ENCODE data around the gene NECTIN3.

Gene NECTIN3

GRCh38 chr3:111210003-111210711 is 138.5 kb downstream of the NECTIN3 start:
- Mint-ChIP-seq H3K9me3 (ENCODE audit: low read depth) (no peaks in the 10 kb centered on the region), H3K27me3 (no peaks in the 10 kb centered on the region), H3K4me3 (no peak overlapping the region), H3K4me1 (ENCODE audit: low read depth) (no peaks in the 10 kb centered on the region), H3K36me3 (no peaks in the 10 kb centered on the region), H3K27ac (no peak overlapping the region)

GRCh38 chr3:111210866-111211564 is 139.4 kb downstream of the NECTIN3 start:
- H3K9me3 Mint-ChIP-seq (ENCODE audit: low read depth): no peaks in the 10 kb centered on the region
- no peak overlapping the region for H3K4me3 Mint-ChIP-seq
- H3K36me3 Mint-ChIP-seq: no peaks in the 10 kb centered on the region
- no peaks in the 10 kb centered on the region for H3K4me1 Mint-ChIP-seq (ENCODE audit: low read depth)
- H3K27ac Mint-ChIP-seq: no peak overlapping the region
- H3K27me3 Mint-ChIP-seq: no peaks in the 10 kb centered on the region

- no peaks in the 10 kb centered on the region for H3K4me1 Mint-ChIP-seq (ENCODE audit: low read depth)
- no peaks in the 10 kb centered on the region for H3K36me3 Mint-ChIP-seq
- no peak overlapping the region for H3K27ac Mint-ChIP-seq
- no peak overlapping the region for H3K4me3 Mint-ChIP-seq
- H3K9me3 Mint-ChIP-seq (ENCODE audit: low read depth): no peaks in the 10 kb centered on the region
- H3K27me3 Mint-ChIP-seq: no peaks in the 10 kb centered on the region
Observed at GRCh38 chr3:111212511-111212910, 140.9 kb downstream of the NECTIN3 start.

GRCh38 chr3:111215481-111215880 is 143.9 kb downstream of the NECTIN3 start:
- H3K4me1 Mint-ChIP-seq (ENCODE audit: low read depth): no peaks in the 10 kb centered on the region
- no peak overlapping the region for H3K27ac Mint-ChIP-seq
- H3K4me3 Mint-ChIP-seq: no peak overlapping the region
- no peaks in the 10 kb centered on the region for H3K27me3 Mint-ChIP-seq
- no peaks in the 10 kb centered on the region for H3K36me3 Mint-ChIP-seq
- no peaks in the 10 kb centered on the region for H3K9me3 Mint-ChIP-seq (ENCODE audit: low read depth)

GRCh38 chr3:111218615-111219014 is 147.0 kb downstream of the NECTIN3 start:
- H3K27me3 Mint-ChIP-seq: no peaks in the 10 kb centered on the region
- H3K36me3 Mint-ChIP-seq: no peaks in the 10 kb centered on the region
- H3K27ac Mint-ChIP-seq: no peak overlapping the region
- no peak overlapping the region for H3K4me3 Mint-ChIP-seq
- no peaks in the 10 kb centered on the region for H3K9me3 Mint-ChIP-seq (ENCODE audit: low read depth)
- no peaks in the 10 kb centered on the region for H3K4me1 Mint-ChIP-seq (ENCODE audit: low read depth)

- H3K36me3 Mint-ChIP-seq: no peaks in the 10 kb centered on the region
- no peaks in the 10 kb centered on the region for H3K27me3 Mint-ChIP-seq
- no peaks in the 10 kb centered on the region for H3K4me1 Mint-ChIP-seq (ENCODE audit: low read depth)
- H3K27ac Mint-ChIP-seq: no peak overlapping the region
- H3K4me3 Mint-ChIP-seq: no peak overlapping the region
- peaks cover 5% of the 10 kb centered on the region for H3K9me3 Mint-ChIP-seq (ENCODE audit: low read depth)
Observed at GRCh38 chr3:111227216-111227615, 155.6 kb downstream of the NECTIN3 start.

GRCh38 chr3:111229301-111229700 is 157.7 kb downstream of the NECTIN3 start:
- no peaks in the 10 kb centered on the region for H3K27me3 Mint-ChIP-seq

GRCh38 chr3:111236836-111237713 is 165.5 kb downstream of the NECTIN3 start:
- no peaks in the 10 kb centered on the region for H3K9me3 Mint-ChIP-seq (ENCODE audit: low read depth)
- no peak overlapping the region for H3K4me3 Mint-ChIP-seq
- peaks cover 8% of the 10 kb centered on the region for H3K36me3 Mint-ChIP-seq
- no peaks in the 10 kb centered on the region for H3K27me3 Mint-ChIP-seq
- no peak overlapping the region for H3K27ac Mint-ChIP-seq
- H3K4me1 Mint-ChIP-seq (ENCODE audit: low read depth): peaks cover 37% of the 10 kb centered on the region

More at GRCh38 chr3:111229301-111229700, 157.7 kb downstream of the NECTIN3 start:
- no peak overlapping the region for H3K4me3 Mint-ChIP-seq
- H3K27ac Mint-ChIP-seq: no peak overlapping the region
- peaks cover 3% of the 10 kb centered on the region for H3K4me1 Mint-ChIP-seq (ENCODE audit: low read depth)
- H3K9me3 Mint-ChIP-seq (ENCODE audit: low read depth): peaks cover 5% of the 10 kb centered on the region
- H3K36me3 Mint-ChIP-seq: no peaks in the 10 kb centered on the region

- Mint-ChIP-seq H3K4me1 (ENCODE audit: low read depth) (peaks cover 37% of the 10 kb centered on the region), H3K9me3 (ENCODE audit: low read depth) (no peaks in the 10 kb centered on the region), H3K4me3 (no peak overlapping the region), H3K27ac (no peak overlapping the region), H3K27me3 (no peaks in the 10 kb centered on the region), H3K36me3 (peaks cover 8% of the 10 kb centered on the region)
Observed at GRCh38 chr3:111237946-111238345, 166.3 kb downstream of the NECTIN3 start.

GRCh38 chr3:111238885-111239284 is 167.3 kb downstream of the NECTIN3 start:
- Mint-ChIP-seq H3K36me3 (peaks cover 8% of the 10 kb centered on the region), H3K4me3 (no peak overlapping the region), H3K4me1 (ENCODE audit: low read depth) (peaks cover 37% of the 10 kb centered on the region)

GRCh38 chr3:111241960-111242359 is 170.3 kb downstream of the NECTIN3 start:
- Mint-ChIP-seq H3K4me3 (no peak overlapping the region), H3K9me3 (ENCODE audit: low read depth) (no peaks in the 10 kb centered on the region), H3K27me3 (no peaks in the 10 kb centered on the region), H3K36me3 (peaks cover 10% of the 10 kb centered on the region), H3K27ac (no peak overlapping the region), H3K4me1 (ENCODE audit: low read depth) (peaks cover 37% of the 10 kb centered on the region)

More at GRCh38 chr3:111238885-111239284, 167.3 kb downstream of the NECTIN3 start:
- Mint-ChIP-seq H3K9me3 (ENCODE audit: low read depth) (no peaks in the 10 kb centered on the region), H3K27ac (peak overlapping the region; percentile 59), H3K27me3 (no peaks in the 10 kb centered on the region)

Data from activated naive CD8-positive, alpha-beta T cell (primary cell).